Activated CD8-positive, alpha-beta memory T cell treated with anti-CD3 and anti-CD28 coated beads for 24 hours (primary cell): ENCODE data around the gene IBTK.
A peak's percentile ranks its signal among the peaks of the same experiment; 100 is the strongest.
"Not testable (repeated sequence)": the region's sequence is repeated elsewhere in the genome, so short reads cannot be mapped to it uniquely, and the experiment has no call there.

Experiments used
- DNase-seq: peaks from one replicate; pipeline ENCODE4 v3.0.0-alpha.2; 2020

IBTK gene

DNA sequence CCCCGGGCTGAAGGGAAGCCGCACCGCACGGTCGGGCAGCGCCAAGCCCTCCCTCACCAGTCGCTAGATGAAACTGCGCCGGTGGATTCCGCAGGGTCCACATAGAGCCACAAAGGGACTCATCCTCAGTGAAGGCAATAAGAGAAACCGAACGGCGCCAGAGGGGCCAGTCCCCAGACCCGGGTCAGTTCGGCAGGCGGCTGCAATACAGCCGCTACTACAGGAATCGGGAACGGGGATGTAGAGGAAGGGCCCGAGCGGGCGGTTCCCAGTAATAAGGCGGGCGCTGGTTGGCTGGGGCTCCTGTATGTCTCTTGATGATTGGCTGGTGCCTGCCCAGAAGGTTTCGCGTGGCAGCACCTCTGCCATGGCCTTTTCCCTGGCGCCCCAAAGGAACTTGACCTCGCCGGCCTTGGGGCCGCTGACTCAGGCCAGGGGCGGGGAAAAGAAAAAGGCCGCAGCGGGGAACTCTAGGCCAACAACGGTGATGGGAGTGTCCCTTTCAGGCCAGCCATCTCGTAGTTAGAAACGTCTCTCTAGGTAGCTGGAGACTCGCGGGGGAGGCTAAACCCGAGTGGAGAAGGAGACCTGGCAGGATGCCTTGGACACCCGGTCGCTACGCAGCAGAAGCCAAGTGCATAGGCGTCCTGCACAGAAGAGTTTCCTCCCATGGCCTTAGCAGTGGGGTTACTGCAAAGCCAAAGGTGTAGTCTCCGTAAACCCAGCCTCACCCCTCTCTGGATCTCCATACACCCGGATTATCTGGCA, at the start of gene IBTK:
TSS of gene IBTK (minus strand) at position 240 of the 768 bp plus-strand sequence. CDS start 7,258 bp downstream, outside the sequence.
- DNase-seq, result peak; percentile 99

GRCh38 chr6:82283771-82284410, 36.3 kb upstream of the IBTK start:
- no peak for DNase-seq

DNA sequence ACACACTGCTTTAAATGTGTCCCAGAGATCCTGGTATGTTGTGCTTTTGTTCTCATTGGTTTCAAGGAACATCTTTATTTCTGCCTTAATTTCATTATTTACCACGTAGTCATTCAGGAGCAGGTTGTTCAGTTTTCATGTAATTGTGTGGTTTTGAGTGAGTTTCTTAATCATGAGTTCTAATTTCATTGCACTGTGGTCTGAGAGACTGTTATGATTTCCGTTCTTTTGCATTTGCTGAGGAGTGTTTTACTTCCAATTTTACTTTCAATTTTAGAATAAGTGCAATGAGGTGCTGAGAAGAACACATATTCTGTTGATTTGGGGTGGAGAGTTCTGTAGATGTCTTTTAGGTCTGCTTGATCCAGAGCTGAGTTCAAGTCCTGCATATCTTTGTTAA, 34.0 kb upstream of the IBTK start:
- not testable (repeated sequence) for DNase-seq

DNA sequence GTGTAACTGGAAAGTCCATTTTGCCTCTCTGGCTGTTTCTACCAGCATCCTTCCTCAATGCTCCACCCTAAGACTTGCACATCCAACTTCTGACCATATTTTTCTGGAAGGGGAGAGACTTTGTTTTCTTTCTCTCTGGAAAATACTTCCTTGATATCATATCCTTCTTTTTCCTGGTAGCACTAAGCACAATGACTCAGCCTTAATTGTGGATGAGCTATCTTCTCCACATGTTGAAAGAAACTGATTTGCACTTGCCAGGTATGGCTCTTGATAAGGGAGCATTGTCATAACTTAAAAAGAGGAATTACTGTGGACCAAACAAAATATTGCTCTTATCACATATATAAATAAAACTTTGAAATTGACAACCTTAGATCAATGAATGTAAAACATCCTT, 30.1 kb upstream of the IBTK start:
- DNase-seq, result no peak

- no peak for DNase-seq
Measured at GRCh38 chr6:82275686-82276085, 28.1 kb upstream of the IBTK start.

GRCh38 chr6:82273295-82273694, 25.8 kb upstream of the IBTK start:
- DNase-seq, result no peak

DNA sequence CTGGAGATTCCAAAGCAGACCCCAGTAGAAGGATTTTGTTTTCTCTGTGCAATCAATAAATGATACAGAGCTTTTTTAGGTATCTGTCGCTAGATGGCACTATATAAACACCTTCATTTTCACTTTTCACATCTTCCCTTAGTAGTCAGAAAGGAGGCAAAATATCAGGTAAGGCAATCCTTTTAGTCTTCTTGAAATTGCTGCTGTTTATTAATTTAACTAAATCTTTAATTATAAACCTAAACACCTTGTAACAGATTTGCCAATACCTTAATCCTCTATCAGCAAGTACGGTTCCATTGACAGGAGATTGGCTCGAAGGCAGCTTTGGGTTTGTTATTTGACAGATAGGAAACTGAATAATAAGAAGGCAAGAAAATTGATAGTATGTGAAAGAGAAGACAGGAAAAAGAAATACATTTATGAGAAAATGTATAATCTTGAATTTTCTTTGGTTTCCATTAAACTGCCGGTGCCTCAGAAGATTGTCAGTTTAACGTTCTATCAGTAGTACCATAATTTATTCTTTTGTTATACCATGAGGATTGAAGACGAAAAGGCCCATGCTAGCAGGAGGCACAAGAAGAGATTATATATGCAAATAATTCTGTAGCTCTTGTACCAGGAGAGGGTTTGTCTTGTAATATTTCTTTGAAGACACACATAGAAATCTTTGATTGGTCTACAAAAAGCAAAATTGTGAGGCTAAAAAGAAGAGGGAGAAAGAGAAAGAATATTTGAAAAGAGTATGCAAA, 23.5 kb upstream of the IBTK start:
- no peak for DNase-seq

- DNase-seq, result no peak
Measured at GRCh38 chr6:82268301-82268846, 20.8 kb upstream of the IBTK start.

DNA sequence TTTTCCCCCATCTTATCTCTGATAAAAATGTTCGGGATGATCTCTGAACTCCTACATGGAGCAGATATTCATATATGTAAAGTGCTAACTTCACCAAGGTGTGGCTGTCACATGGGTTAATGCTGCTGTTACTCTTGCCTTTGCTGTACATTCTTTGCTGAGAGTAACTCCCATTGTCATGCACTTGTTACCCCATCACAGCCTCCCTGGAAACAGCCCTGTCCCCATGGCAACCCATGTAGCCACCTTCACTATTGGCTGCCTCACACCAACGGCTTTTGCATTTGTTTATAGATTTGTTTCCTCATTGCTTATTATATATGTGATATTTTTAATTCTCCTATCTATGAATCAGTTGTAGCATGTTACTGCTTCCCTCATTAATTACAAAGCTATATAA, 17.3 kb upstream of the IBTK start:
- no peak for DNase-seq

DNA sequence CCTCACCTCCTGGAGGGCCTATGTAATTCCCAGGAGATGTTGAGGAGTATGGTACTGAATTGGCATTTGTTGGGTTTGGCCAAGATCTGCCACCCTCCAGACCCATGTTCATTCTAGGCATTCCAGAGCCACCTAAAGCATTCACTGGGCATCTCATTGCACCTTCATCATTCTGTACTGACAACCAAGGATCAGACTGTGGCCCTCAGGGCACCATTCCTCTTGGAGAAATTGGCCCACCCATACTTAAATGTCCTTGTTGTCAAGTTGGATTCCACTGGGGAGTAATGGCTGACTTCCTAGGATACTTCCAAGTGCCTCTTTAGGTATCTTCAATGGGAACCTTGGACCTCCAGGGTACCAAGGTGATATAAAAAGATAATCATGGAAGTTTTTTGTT, 16.8 kb upstream of the IBTK start:
- DNase-seq, result no peak

DNA sequence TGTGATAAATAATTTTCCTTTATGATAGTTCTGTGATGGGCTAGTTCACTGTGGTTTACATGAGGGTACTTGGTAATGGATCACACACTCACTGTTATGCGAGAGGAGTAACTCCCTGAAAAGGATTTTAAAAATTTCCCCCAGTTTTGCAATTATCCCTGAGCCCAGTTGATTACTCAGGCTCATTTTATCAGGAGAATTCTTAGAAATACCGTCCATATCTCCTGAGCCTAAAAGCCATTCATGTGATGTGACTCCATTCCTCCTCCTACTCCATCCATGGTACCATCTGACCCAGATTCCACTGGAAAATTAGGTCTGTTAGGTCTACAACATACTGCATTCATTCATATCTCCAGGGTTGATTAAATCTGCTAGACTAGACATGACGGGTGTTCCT, 16.4 kb upstream of the IBTK start:
- DNase-seq, result no peak

- no peak for DNase-seq
Measured at GRCh38 chr6:82260997-82261732, 13.6 kb upstream of the IBTK start.

DNA sequence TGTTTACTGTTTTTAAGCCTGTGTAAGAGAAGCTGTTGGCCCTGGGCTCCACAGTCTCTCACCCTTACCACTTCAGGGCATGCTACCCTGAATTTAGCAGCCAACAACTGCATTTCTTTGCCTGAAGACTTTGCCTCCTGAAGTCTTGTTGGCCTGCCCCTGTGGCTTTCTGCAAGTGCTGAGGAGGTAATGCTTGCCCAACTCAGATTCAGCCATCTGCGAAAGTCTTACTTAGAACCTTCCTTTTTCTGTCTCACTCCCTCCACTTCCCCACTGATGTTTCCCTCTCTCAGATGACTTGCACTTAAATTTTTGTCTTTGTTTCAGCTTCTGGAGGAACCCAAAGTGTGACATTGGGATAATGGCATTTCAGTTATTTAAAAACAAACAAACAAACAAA, 11.8 kb upstream of the IBTK start:
- DNase-seq, result no peak

- DNase-seq, result no peak
Measured at GRCh38 chr6:82257088-82257774, 9.7 kb upstream of the IBTK start.

DNA sequence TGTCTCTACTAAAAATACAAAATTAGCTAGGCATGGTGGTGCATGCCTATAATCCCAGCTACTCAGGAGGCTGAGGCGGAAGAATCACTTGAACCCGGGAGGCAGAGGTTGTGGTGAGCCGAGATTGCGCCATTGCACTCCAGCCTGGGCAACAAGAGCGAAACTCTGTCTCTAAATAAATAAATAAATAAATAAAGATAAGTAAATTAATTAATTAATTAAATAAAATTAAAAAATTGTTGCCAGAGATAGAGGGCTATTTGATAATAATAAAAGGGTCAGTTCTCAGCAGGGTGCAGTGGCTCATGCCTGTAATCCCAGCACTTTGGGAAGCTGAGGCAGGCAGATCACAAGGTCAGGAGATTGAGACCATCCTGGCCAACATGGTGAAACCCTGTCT, 7.2 kb upstream of the IBTK start:
- DNase-seq, result not testable (repeated sequence)

GRCh38 chr6:82251942-82252341, 4.4 kb upstream of the IBTK start:
- no peak for DNase-seq

- no peak for DNase-seq
Measured at GRCh38 chr6:82249381-82250253, 2.1 kb upstream of the IBTK start.

- no peak for DNase-seq
Measured at GRCh38 chr6:82248273-82248735, 760 bp upstream of the IBTK start.

GRCh38 chr6:82246802-82247504, 591 bp downstream of the IBTK start:
- no peak for DNase-seq

GRCh38 chr6:82246370-82246769, 1.2 kb downstream of the IBTK start:
- DNase-seq, result no peak
